Activated T-helper 2 cell treated with anti-CD3 and anti-CD28 coated beads, Interferon-gamma antibody, Interleukin-2, Interleukin-4, amounts not matched to agents 10 μg/mL and 5 μg/mL and 100 μg/mL, durations not matched to agents 14 hours and 24 hours and 36 hours (primary cell): ENCODE results near the gene ZNF628. TPM values are rescaled to one million over a fixed set of nuclear protein-coding genes. Genes with fewer than 3 reads are reported as not detected.

Source experiments
- DNase-seq: peaks from one replicate; pipeline ENCODE4 v3.0.0; 2021; ENCODE audit warnings: low spot score
- H3K27ac Mint-ChIP-seq: one replicate; pipeline ENCODE4 v1.8.0; 2021; ENCODE audit warnings: mixed read lengths
- H3K27me3 Mint-ChIP-seq: one replicate; pipeline ENCODE4 v1.8.0; 2021; ENCODE audit warnings: low read depth, mixed read lengths
- H3K36me3 Mint-ChIP-seq: one replicate; pipeline ENCODE4 v1.8.0; 2021; ENCODE audit warnings: low read depth, mixed read lengths
- H3K4me1 Mint-ChIP-seq: one replicate; pipeline ENCODE4 v1.8.0; 2021; ENCODE audit warnings: low read depth, mixed read lengths
- H3K4me3 Mint-ChIP-seq: one replicate; pipeline ENCODE4 v1.8.0; 2021; ENCODE audit warnings: low read depth, mild to moderate bottlenecking, moderate library complexity, mixed read lengths
- H3K9me3 Mint-ChIP-seq: one replicate; pipeline ENCODE4 v1.8.0; 2021; ENCODE audit warnings: mixed read lengths
- intact Hi-C: fragments of 100-400 bp; cut with micrococcal nuclease; formaldehyde crosslinking; loops from one replicate; pipeline ENCODE4 v1.15.1; 2023
- total RNA-seq: library from RNA; stranded (reverse); gene quantifications from 2 replicates; pipeline ENCODE4 v1.2.3, GENCODE V29; 2022

The ZNF628 gene
- total RNA-seq, 1 donor from 2014 or later: 8.6 TPM

DNA sequence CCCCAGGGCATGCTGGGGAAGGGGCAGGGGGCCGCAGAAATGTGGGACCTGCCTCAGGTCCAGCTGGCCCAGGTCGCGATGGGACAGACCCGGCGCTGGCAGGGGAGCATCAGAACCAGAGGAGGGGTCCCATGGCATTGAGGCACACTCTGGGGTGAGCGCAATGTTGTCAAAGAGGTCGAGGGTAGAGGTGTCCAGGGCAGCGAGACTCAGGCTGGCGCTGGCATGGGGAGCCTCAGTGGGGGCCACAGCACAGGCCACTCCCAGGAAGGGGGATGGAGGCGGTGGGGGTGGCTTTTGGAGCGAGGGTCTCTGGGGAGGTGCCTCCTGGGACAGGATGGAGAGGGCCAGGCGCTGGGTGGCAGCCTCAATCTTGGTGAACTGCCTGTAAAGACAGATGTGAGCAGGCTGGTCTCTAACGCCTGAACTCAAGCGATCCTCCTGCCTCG, 12.8 kb upstream of the ZNF628 start:
- Mint-ChIP-seq H3K27ac (no peak overlapping the region), H3K4me3 (no peak overlapping the region), H3K9me3 (no peaks in the 10 kb centered on the region), H3K4me1 (peaks cover 19% of the 10 kb centered on the region), H3K36me3 (no peaks in the 10 kb centered on the region), H3K27me3 (no peaks in the 10 kb centered on the region)
- no peak for DNase-seq
- intact Hi-C loops: loop anchor here (5.0 kb wide), 1 partner anchor 169 kb away; no protein-coding TSS in a partner anchor

DNA sequence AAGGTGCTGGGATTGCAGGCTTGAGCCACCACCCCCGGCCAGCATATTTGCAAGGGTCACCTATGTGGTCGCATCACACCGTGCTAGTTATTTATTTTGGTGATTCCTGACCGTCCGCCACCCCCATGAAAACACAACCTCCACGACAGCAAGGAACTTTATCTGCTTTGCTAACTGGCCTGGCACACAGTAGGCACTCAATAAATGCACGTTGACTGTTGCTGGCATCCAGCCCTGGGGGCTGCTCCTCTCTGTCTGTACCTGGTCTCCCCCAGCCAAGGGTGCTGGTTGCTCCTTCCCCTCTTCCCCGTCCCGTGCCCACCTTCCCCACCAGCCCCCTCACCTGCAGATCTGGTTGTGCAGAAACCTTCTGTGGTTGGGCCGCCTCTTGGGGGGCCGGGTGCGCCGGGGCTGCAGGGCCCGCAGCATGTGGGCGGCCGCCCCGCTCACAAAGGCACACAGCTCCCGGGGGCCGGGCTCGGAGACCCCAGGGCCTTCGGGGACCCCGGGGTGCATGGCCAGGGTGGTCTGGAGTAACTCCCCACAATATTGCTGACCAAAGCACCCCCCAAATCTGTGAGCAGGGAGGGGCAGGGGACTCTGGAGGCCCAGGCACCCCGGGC, 12.3 kb upstream of the ZNF628 start:
- intact Hi-C loops: loop anchor here (5.0 kb wide), 1 partner anchor 168 kb away; no protein-coding TSS in a partner anchor
- Mint-ChIP-seq H3K36me3 (no peaks in the 10 kb centered on the region), H3K4me1 (peaks cover 19% of the 10 kb centered on the region), H3K27ac (no peak overlapping the region), H3K9me3 (no peaks in the 10 kb centered on the region), H3K27me3 (no peaks in the 10 kb centered on the region), H3K4me3 (no peak overlapping the region)
- no peak for DNase-seq

DNA sequence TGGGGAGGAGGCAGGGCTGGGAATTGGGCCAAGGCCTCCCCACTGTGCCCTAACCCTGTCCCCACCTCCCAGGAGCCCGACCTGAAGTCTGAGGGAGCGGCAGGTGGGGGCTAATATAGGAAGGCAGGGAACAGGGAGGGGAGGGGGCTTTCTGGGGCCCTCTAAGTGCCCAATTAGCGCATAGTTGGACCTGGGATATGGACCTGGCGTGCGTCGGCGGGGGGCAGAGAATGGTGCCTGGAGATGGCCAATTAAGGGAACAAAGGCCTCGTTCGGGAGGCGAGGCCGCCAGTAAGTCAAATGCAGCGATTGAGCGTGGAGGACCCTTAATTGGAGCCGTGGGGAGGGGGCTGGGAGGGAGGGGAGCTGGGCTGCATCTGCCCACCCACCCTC, 11.8 kb upstream of the ZNF628 start, which contains the start of gene C19orf85:
C19orf85 (minus strand) TSS at position 90 of the 393 bp plus-strand sequence. CDS start 197 bp downstream, outside the sequence.
- DNase-seq: no peak
- no peak within 1 kb of the TSS for H3K27ac Mint-ChIP-seq
- peaks cover 19% of the 10 kb centered on the region for H3K4me1 Mint-ChIP-seq
- H3K4me3 Mint-ChIP-seq: no peak within 1 kb of the TSS
- H3K27me3 Mint-ChIP-seq: no peaks in the 10 kb centered on the region
- no peaks in the 10 kb centered on the region for H3K9me3 Mint-ChIP-seq
- H3K36me3 Mint-ChIP-seq: no peaks in the 10 kb centered on the region
- intact Hi-C loops: loop anchor here (5.0 kb wide), 1 partner anchor 168 kb away; no protein-coding TSS in a partner anchor

- Mint-ChIP-seq H3K4me3 (no peak overlapping the region), H3K27ac (no peak overlapping the region), H3K36me3 (no peaks in the 10 kb centered on the region), H3K4me1 (peaks cover 13% of the 10 kb centered on the region), H3K9me3 (no peaks in the 10 kb centered on the region), H3K27me3 (no peaks in the 10 kb centered on the region)
- intact Hi-C loops: no loop called here
- DNase-seq: no peak
Measured at GRCh38 chr19:55465460-55466240, 10.8 kb upstream of the ZNF628 start.

DNA sequence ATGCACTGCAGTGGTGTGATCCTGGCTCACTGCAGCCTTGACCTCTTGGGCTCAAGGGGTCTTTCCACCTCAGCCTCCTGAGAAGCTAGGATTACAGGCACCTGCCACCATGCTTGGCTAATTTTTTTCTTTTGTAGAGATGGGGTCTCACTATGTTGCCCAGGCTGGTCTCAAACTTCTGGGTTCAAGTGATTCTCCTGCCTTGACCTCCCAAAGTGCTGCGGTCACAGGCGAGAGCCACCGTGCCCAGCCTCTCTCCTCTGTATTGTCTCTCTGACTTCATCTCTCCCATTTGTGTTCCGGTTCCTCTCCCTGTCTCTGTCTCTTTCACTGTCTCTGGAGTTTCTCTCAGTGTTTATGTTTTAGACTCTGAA, 10.2 kb upstream of the ZNF628 start:
- intact Hi-C loops: no loop called here

GRCh38 chr19:55467236-55468053, 9.0 kb upstream of the ZNF628 start:
- Mint-ChIP-seq H3K27me3 (no peaks in the 10 kb centered on the region), H3K4me1 (peaks cover 7% of the 10 kb centered on the region), H3K27ac (no peak overlapping the region), H3K4me3 (no peak overlapping the region), H3K36me3 (no peaks in the 10 kb centered on the region), H3K9me3 (no peaks in the 10 kb centered on the region)
- peak; percentile 60 for DNase-seq
- intact Hi-C loops: loop anchor here (1.0 kb wide), 1 partner anchor 36 kb away; no protein-coding TSS in a partner anchor

More for the DNA sequence above, 10.2 kb upstream of the ZNF628 start:
- no peak for DNase-seq
- Mint-ChIP-seq H3K4me1 (peaks cover 10% of the 10 kb centered on the region), H3K27me3 (no peaks in the 10 kb centered on the region), H3K27ac (no peak overlapping the region), H3K4me3 (no peak overlapping the region), H3K36me3 (no peaks in the 10 kb centered on the region), H3K9me3 (no peaks in the 10 kb centered on the region)

DNA sequence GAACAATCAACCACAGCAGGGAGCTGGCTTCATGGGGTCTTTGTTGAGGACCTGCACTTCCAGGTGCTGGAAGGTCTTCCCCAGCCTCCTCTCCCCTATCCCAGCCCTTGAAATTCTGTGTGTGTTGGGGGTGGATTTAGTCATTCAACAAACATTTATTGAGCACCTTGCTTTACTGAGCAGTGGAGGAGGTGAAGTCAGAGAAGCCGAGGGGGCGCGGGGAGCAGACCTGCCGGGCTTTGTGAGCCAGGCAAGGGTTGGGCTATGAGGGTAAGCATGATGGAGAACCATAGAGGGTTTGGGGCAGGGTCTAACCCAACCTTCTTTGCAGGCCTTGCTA, 8.4 kb upstream of the ZNF628 start:
- H3K9me3 Mint-ChIP-seq: no peaks in the 10 kb centered on the region
- no peaks in the 10 kb centered on the region for H3K27me3 Mint-ChIP-seq
- no peaks in the 10 kb centered on the region for H3K36me3 Mint-ChIP-seq
- H3K4me1 Mint-ChIP-seq: peaks cover 3% of the 10 kb centered on the region
- no peak overlapping the region for H3K4me3 Mint-ChIP-seq
- no peak for DNase-seq
- H3K27ac Mint-ChIP-seq: no peak overlapping the region
- intact Hi-C loops: no loop called here

GRCh38 chr19:55471266-55471665, 5.2 kb upstream of the ZNF628 start:
- DNase-seq: no peak
- H3K9me3 Mint-ChIP-seq: no peaks in the 10 kb centered on the region
- H3K27me3 Mint-ChIP-seq: no peaks in the 10 kb centered on the region
- peaks cover 5% of the 10 kb centered on the region for H3K4me1 Mint-ChIP-seq
- H3K36me3 Mint-ChIP-seq: no peaks in the 10 kb centered on the region
- no peak overlapping the region for H3K4me3 Mint-ChIP-seq
- intact Hi-C loops: no loop called here
- H3K27ac Mint-ChIP-seq: no peak overlapping the region

- Mint-ChIP-seq H3K36me3 (peaks cover 3% of the 10 kb centered on the region), H3K27me3 (no peaks in the 10 kb centered on the region), H3K4me3 (no peak overlapping the region), H3K27ac (no peak overlapping the region), H3K4me1 (peaks cover 5% of the 10 kb centered on the region), H3K9me3 (no peaks in the 10 kb centered on the region)
- DNase-seq: no peak
- intact Hi-C loops: no loop called here
Measured at GRCh38 chr19:55472463-55472862, 4.0 kb upstream of the ZNF628 start.

- Mint-ChIP-seq H3K4me1 (peaks cover 10% of the 10 kb centered on the region), H3K27me3 (no peaks in the 10 kb centered on the region), H3K4me3 (no peak overlapping the region), H3K36me3 (peaks cover 3% of the 10 kb centered on the region), H3K9me3 (no peaks in the 10 kb centered on the region), H3K27ac (no peak overlapping the region)
- intact Hi-C loops: no loop called here
- DNase-seq: no peak
Measured at GRCh38 chr19:55473225-55474012, 3.0 kb upstream of the ZNF628 start.

- Mint-ChIP-seq H3K4me1 (peaks cover 16% of the 10 kb centered on the region), H3K27me3 (no peaks in the 10 kb centered on the region), H3K9me3 (no peaks in the 10 kb centered on the region), H3K36me3 (peaks cover 3% of the 10 kb centered on the region), H3K4me3 (peak overlapping the region; percentile 45), H3K27ac (peak overlapping the region; percentile 90)
- intact Hi-C loops: loop anchor here (5.0 kb wide), 2 partner anchors 648 to 1012 kb away; partner anchors contain the start of genes LENG9 and ZNF787
- DNase-seq: no peak
Measured at GRCh38 chr19:55474269-55475265, 1.9 kb upstream of the ZNF628 start.
